ENCODE measurements around the gene RIN3. TPM values are rescaled to one million over a fixed set of nuclear protein-coding genes. Genes with fewer than 3 reads are reported as not detected.

Gene RIN3
- total RNA-seq, 1 experiment from 2014 or later: 1.5 TPM

- no peaks in the 10 kb centered on the region for H4K20me1 ChIP-seq (ENCODE audit: control insufficient read depth, insufficient read depth, insufficient read length)
- no peak overlapping the region for H4K91ac ChIP-seq (ENCODE audit: insufficient read length, low read depth, low read length)
- H2AK5ac ChIP-seq (ENCODE audit: insufficient read length, low read length): no peak overlapping the region
- H3K27me3 ChIP-seq (ENCODE audit: insufficient read depth, low read length): no peaks in the 10 kb centered on the region
- peaks cover 0 to 7% (median 0%) of the 10 kb centered on the region in 3 experiments; a peak in 2 of 7 replicates for H3K36me3 Mint-ChIP-seq (ENCODE audit: insufficient read depth in 1 of 3, low read depth in 3 of 3)
- H3T11ph ChIP-seq (ENCODE audit: low read length): no peak overlapping the region
- H2BK5ac ChIP-seq (ENCODE audit: insufficient read length, low read length): no peak overlapping the region
- no peak overlapping the region for H3K4me3 Mint-ChIP-seq
- no peak overlapping the region for H3K4ac ChIP-seq (ENCODE audit: low read depth, low read length)
- H3K27ac ChIP-seq (ENCODE audit: insufficient read length, low read depth, low read length): no peak overlapping the region
- H3K4me1 Mint-ChIP-seq: no peaks in the 10 kb centered on the region
- no peaks in the 10 kb centered on the region for H3K9me3 ChIP-seq (ENCODE audit: control insufficient read depth, low read depth, low read length)
- no peaks in the 10 kb centered on the region for H3K79me1 ChIP-seq (ENCODE audit: insufficient read depth, low read depth, low read length, poor library complexity, severe bottlenecking)
- H2BK12ac ChIP-seq (ENCODE audit: insufficient read length, low read depth, low read length): no peak overlapping the region
- H3K14ac ChIP-seq (ENCODE audit: insufficient read depth, low read length): no peak overlapping the region
- no peak overlapping the region for H3K23ac ChIP-seq (ENCODE audit: insufficient read length, low read depth, low read length)
- no peak for TF ChIP-seq CTCF (conservative IDR thresholded peaks at IDR 0.05)
- H3K4me2 ChIP-seq (ENCODE audit: insufficient read depth, insufficient read length, low read length): no peak overlapping the region
- no peaks in the 10 kb centered on the region for H3K23me2 ChIP-seq (ENCODE audit: insufficient read length, low read depth, low read length, poor library complexity, severe bottlenecking)
- H2AFZ ChIP-seq (ENCODE audit: low read length): no peak overlapping the region
- H3K27ac Mint-ChIP-seq: no peak overlapping the region; a peak in 1 of 7 replicates
- H3K9ac ChIP-seq (ENCODE audit: extremely low read depth, insufficient read length, low read length): no peak overlapping the region
- no peak for DNase-seq
- H3K18ac ChIP-seq (ENCODE audit: insufficient read length, low read depth, low read length): no peak overlapping the region
- peaks cover 0 to 3% of the 10 kb centered on the region in 2 experiments; a peak in 4 of 5 replicates for H3K9me3 Mint-ChIP-seq
- no CpG with 5 or more reads among the region's 2 CpGs for WGBS (ENCODE audit: extremely low coverage, insufficient read length, low lambda C conversion rate)
- no peak overlapping the region for H2BK120ac ChIP-seq (ENCODE audit: low read depth, low read length, poor library complexity, severe bottlenecking)
- no peaks in the 10 kb centered on the region; the same call in 1 of the 2 replicates for H3K4me1 ChIP-seq (ENCODE audit: insufficient read depth, low read length)
- H4K5ac ChIP-seq (ENCODE audit: insufficient read length, low read depth, low read length): no peak overlapping the region
- H3K27me3 Mint-ChIP-seq (ENCODE audit: low read depth): peaks cover 3% of the 10 kb centered on the region
- no peak overlapping the region for H4K8ac ChIP-seq (replicated peaks; ENCODE audit: insufficient read length, low read depth, low read length)
- no peak overlapping the region for H2BK15ac ChIP-seq (ENCODE audit: low read depth, low read length)
- no peaks in the 10 kb centered on the region for H3K79me2 ChIP-seq (ENCODE audit: insufficient read depth, low read length)
- no peak overlapping the region for H3K56ac ChIP-seq (ENCODE audit: insufficient read length, low read depth, low read length)
- no peak overlapping the region for H2BK20ac ChIP-seq (ENCODE audit: low read depth, low read length, poor library complexity, severe bottlenecking)
Measured at GRCh38 chr14:92587700-92588085, 74.1 kb downstream of the RIN3 start.
